HepG2 (cell line): ENCODE measurements around the gene ZFAND2B. TPM values are rescaled to one million over a fixed set of nuclear protein-coding genes. Genes with fewer than 3 reads are reported as not detected.

Experiments used
- ATAC-seq: fragments of 200-7000 bp; cut with Tn5 transposase; 3 replicates; pipeline ENCODE4 v1.9.1; 2020; ENCODE audit warnings: mild to moderate bottlenecking, moderate library complexity
- BruUV-seq: library from RNA; stranded (reverse); fragments of 400-500 nt; replicated peaks from 2 replicates; lab custom pipeline; 2021; lab: Mats Ljungman, UMichigan
- CTCF ChIA-PET: fragments of 300-600 bp; formaldehyde crosslinking; extraction: SDS; loops from one replicate; lab custom pipeline; 2021; ENCODE audit warnings: low total read pairs, inconsistent platforms, low intra/inter-chr PET ratio; lab: Yijun Ruan, JAX
- POLR2A ChIA-PET: fragments of 350-600 bp; sonication (Branson Sonifier 250); formaldehyde crosslinking; loops from one replicate; lab custom pipeline; 2020; ENCODE audit warnings: antibody characterized with exemption, inconsistent platforms; lab: Yijun Ruan, JAX
- DNase-seq: peaks from one replicate; pipeline ENCODE4 v3.0.0-alpha.2; 2015; ENCODE audit warnings: low spot score
- FAIRE-seq: peaks from 3 replicates; lab custom pipeline; 2011; peaks lifted over from hg19 to GRCh38; lab: Jason Lieb, UNC
- H2AFZ ChIP-seq: one replicate; pipeline ENCODE4 v1.6.1; 2011; ENCODE audit warnings: low read length, inconsistent platforms
- H3K27ac ChIP-seq: fragments of 300-600 bp; 3 replicates; pipeline ENCODE4 v1.8.0; 2011; ENCODE audit warnings: mixed run types, mild to moderate bottlenecking, mixed read lengths, low read length, inconsistent platforms; ENCODE audit not compliant: insufficient read depth; ENCODE audit errors: extremely low read length
- H3K27me3 ChIP-seq, 2 experiments: fragments of 200-600 bp in 1 of 2; 2 replicates in 1 of 2; 3 replicates in 1 of 2; pipeline versions ENCODE4 v1.6.0 to v1.8.0; 2011; ENCODE audit warnings: low read length in 2 of 2, mild to moderate bottlenecking in 2 of 2, moderate library complexity in 2 of 2, inconsistent platforms in 1 of 2; ENCODE audit not compliant: insufficient read depth in 2 of 2, control insufficient read depth in 1 of 2
- H3K36me3 ChIP-seq, 2 experiments: fragments of 200-600 bp in 1 of 2; replicated peaks in 1 of 2; 2 replicates in 1 of 2; 3 replicates in 1 of 2; pipeline versions ENCODE4 v1.5.1 to v1.8.0; 2011; ENCODE audit warnings: low read length in 2 of 2, inconsistent platforms in 1 of 2; ENCODE audit not compliant: insufficient read depth in 2 of 2, control insufficient read depth in 1 of 2
- H3K4me1 ChIP-seq: 2 replicates; pipeline ENCODE4 v1.5.1; 2012; ENCODE audit warnings: low read length, inconsistent platforms; ENCODE audit not compliant: insufficient read depth
- H3K4me2 ChIP-seq: 2 replicates; pipeline ENCODE4 v1.6.0; 2011; ENCODE audit warnings: low read depth, low read length, inconsistent platforms
- H3K4me3 ChIP-seq, 3 experiments: fragments of 200-600 bp in 1 of 3; sonication (generic), shearing (Covaris generic) in 1 of 3; replicated peaks in 1 of 3; 2 replicates each; pipeline ENCODE4 v1.5.1; 2011 to 2016; ENCODE audit warnings: low read length in 3 of 3, inconsistent platforms in 2 of 3, low read depth in 2 of 3, mild to moderate bottlenecking in 2 of 3, control low read depth in 1 of 3, mixed read lengths in 1 of 3; ENCODE audit not compliant: insufficient read depth in 1 of 3
- H3K79me2 ChIP-seq: one replicate; pipeline ENCODE4 v1.6.1; 2011; ENCODE audit warnings: low read length, inconsistent platforms; ENCODE audit not compliant: insufficient read depth
- H3K9ac ChIP-seq: 2 replicates; pipeline ENCODE4 v1.6.0; 2011; ENCODE audit warnings: mild to moderate bottlenecking, low read depth, low read length, inconsistent platforms; ENCODE audit not compliant: insufficient read depth
- H3K9me3 ChIP-seq: 2 replicates; pipeline ENCODE4 v1.5.1; 2012; ENCODE audit warnings: mild to moderate bottlenecking, low read length
- H4K20me1 ChIP-seq: 2 replicates; pipeline ENCODE4 v1.6.0; 2011; ENCODE audit warnings: inconsistent platforms, mild to moderate bottlenecking, low read length, moderate library complexity; ENCODE audit not compliant: insufficient read depth
- JDP2 ChIP-seq: sonication (generic); formaldehyde crosslinking; IDR thresholded peaks from 2 replicates; pipeline ENCODE4 v1.8.1; 2022; ENCODE audit warnings: missing genetic modification reagents, borderline replicate concordance
- KMT2A ChIP-seq: sonication (generic); formaldehyde crosslinking; IDR thresholded peaks from 2 replicates; pipeline ENCODE4 v1.4.0; 2020; ENCODE audit warnings: missing genetic modification reagents
- NRL ChIP-seq: sonication (generic); formaldehyde crosslinking; IDR thresholded peaks from 2 replicates; pipeline ENCODE4 v1.5.0; 2020; ENCODE audit warnings: missing genetic modification reagents, mild to moderate bottlenecking, moderate library complexity, borderline replicate concordance
- POLR2AphosphoS5 ChIP-seq: IDR thresholded peaks from 2 replicates; pipeline ENCODE4 v1.6.1; 2012; ENCODE audit warnings: low read depth, low read length
- RBM22 ChIP-seq: fragments of 200-400 bp; formaldehyde crosslinking; optimal IDR thresholded peaks from 2 replicates; pipeline ENCODE3; 2017; ENCODE audit warnings: mild to moderate bottlenecking, low read length, moderate library complexity
- ZBTB38 ChIP-seq: sonication (generic); formaldehyde crosslinking; IDR thresholded peaks from 2 replicates; pipeline ENCODE4 v1.5.1; 2020; ENCODE audit warnings: mild to moderate bottlenecking, missing genetic modification reagents
- ZFY ChIP-seq: sonication (generic); formaldehyde crosslinking; IDR thresholded peaks from 2 replicates; pipeline ENCODE4 v1.4.0; 2020; ENCODE audit warnings: missing genetic modification reagents
- ZNF17 ChIP-seq: sonication (generic); formaldehyde crosslinking; IDR thresholded peaks from 2 replicates; pipeline ENCODE4 v1.5.0; 2020; ENCODE audit warnings: mild to moderate bottlenecking, missing genetic modification reagents
- ZNF205 ChIP-seq: IDR thresholded peaks from 2 replicates; pipeline ENCODE4 v1.6.1; 2018; ENCODE audit warnings: missing biosample characterization, missing genetic modification reagents
- ZNF225 ChIP-seq: sonication (generic); formaldehyde crosslinking; IDR thresholded peaks from 2 replicates; pipeline ENCODE4 v1.4.0; 2020; ENCODE audit warnings: mild to moderate bottlenecking, missing genetic modification reagents
- ZNF333 ChIP-seq: sonication (generic); formaldehyde crosslinking; IDR thresholded peaks from 2 replicates; pipeline ENCODE4 v1.4.0; 2020; ENCODE audit warnings: mild to moderate bottlenecking, missing genetic modification reagents, borderline replicate concordance
- ZNF460 ChIP-seq: sonication (generic); formaldehyde crosslinking; IDR thresholded peaks from 2 replicates; pipeline ENCODE4 v1.5.1; 2020; ENCODE audit warnings: missing genetic modification reagents, mild to moderate bottlenecking, borderline replicate concordance
- ZSCAN21 ChIP-seq: sonication (generic); formaldehyde crosslinking; IDR thresholded peaks from 2 replicates; pipeline ENCODE4 v1.8.0; 2022; ENCODE audit warnings: mild to moderate bottlenecking, missing genetic modification reagents, moderate library complexity, borderline replicate concordance
- WGBS: methylation state at CpG from one replicate; pipeline ENCODE4 v1.1.6; 2017; ENCODE audit warnings: low lambda C conversion rate; 5-methylcytosine and 5-hydroxymethylcytosine counted together
- in situ Hi-C: cut with HindIII; loops from 2 replicates; pipeline ENCODE4 v1.10.0; 2017; ENCODE audit warnings: low pct_unique_long_range_greater_than_20kb; ENCODE audit not compliant: extremely low pct_ligation_motif_present
- intact Hi-C: fragments of 100-400 bp; cut with micrococcal nuclease; formaldehyde crosslinking; loops from one replicate; pipeline ENCODE4 v1.10.0; 2022; ENCODE audit not compliant: unreplicated experiment
- polyA plus RNA-seq, 8 experiments: library from polyadenylated mRNA; depleted of rRNA in 3 of 8; stranded (reverse) in 7 of 8; unstranded in 1 of 8; fragments of >200 nt; fragmentation: Illumina TruSeq in 4 of 8; extraction: Trizol in 4 of 8; gene quantifications; 2 replicates each; pipeline versions ENCODE4 v1.2.1 to v1.2.3, GENCODE V29; 2011 to 2016; ENCODE audit warnings: low read depth in 4 of 8, missing spikeins in 1 of 8, mixed read lengths in 1 of 8; ENCODE audit not compliant: insufficient read depth in 1 of 8
- total RNA-seq, 5 experiments: library from RNA; depleted of rRNA; stranded (reverse); fragments of >200 nt; fragmentation: Illumina TruSeq; extraction: Trizol; gene quantifications; 2 replicates each; pipeline ENCODE4 v1.2.3, GENCODE V29; 2016; ENCODE audit warnings: low read depth in 1 of 5
- TF ChIP-seq, protein P1 (sequence below): sonication (generic); formaldehyde crosslinking; IDR thresholded peaks from 2 replicates; pipeline ENCODE4 v1.5.1; 2020; ENCODE audit warnings: missing genetic modification reagents, mild to moderate bottlenecking, borderline replicate concordance
- TF ChIP-seq, protein P2 (sequence below): sonication (generic); formaldehyde crosslinking; IDR thresholded peaks from 2 replicates; pipeline ENCODE4 v1.5.1; 2020; ENCODE audit warnings: mild to moderate bottlenecking, missing genetic modification reagents, moderate library complexity
- TF ChIP-seq, protein P3 (sequence below): sonication (generic); formaldehyde crosslinking; IDR thresholded peaks from 2 replicates; pipeline ENCODE4 v1.8.0; 2022; ENCODE audit warnings: mild to moderate bottlenecking, missing genetic modification reagents, borderline replicate concordance

The ZFAND2B gene
- total and polyA plus RNA-seq, 2 of the 13 experiments (the other 11 are each of a cell fraction or from before 2014, with no cell fraction given) = 53.3 to 115 TPM

DNA sequence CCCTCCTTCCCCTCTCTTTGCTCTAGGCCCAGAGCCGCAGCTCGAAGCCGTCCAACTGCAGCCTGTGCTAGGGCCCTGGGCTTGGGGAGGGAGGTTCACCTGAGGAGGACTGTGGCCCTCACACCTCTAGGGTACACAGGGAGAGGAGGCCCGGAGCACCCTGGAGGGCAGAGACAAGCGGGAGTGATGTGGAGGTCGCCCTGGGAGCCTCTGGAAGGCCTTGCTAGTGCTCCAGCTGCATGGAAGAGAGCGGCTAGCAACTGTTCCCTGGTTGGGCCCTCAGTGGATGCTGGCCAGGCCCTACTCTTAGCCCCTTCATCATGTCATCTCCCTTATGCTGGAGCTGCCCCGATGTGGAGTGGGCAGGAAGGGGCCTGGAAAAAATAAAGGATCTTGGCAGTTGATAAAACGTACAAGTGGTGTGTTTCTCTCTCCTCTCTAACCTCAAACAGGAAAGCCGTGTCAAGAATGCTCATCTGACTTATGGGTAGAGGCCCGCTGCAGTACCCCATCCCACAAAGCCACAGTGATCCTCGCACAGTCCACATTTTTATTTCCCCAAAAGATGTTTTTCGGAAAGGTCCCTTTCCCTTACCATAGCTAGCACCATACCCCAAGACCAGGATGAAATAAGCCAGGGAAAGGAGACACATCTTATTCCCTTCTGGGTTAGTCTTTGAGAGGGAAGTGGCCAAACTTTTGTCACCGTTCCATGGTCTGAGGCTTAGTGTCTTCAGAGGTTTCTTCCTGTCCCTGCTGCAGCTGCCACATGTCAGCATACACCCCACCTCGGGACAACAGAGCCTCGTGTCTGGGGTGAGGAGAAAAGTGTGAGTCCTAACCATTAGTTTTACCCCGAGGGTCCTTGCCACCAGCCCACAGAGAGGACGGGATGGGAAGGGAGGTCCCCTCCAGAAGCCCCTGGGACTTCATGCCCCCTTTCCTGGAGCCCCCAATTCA is 2.9 kb downstream of the ZFAND2B start:
- POLR2A ChIA-PET = interaction anchor here (1.3 to 5.6 kb wide), 11 partner anchors 8 to 69 kb away, joined by 3 to 227 read pairs (median 29); partner anchors contain the start of genes ABCB6, ANKZF1, ATG9A and CNPPD1
- CTCF ChIA-PET = interaction anchor here (2.2 to 2.6 kb wide), 2 partner anchors 38 kb away, joined by 8 to 17 read pairs; no protein-coding TSS in a partner anchor
- peak overlapping the region; percentile 95 for H3K27ac ChIP-seq
- H2AFZ ChIP-seq = no peak overlapping the region
- H4K20me1 ChIP-seq = no peaks in the 10 kb centered on the region
- peaks cover 28 to 46% of the 10 kb centered on the region in 2 experiments for H3K36me3 ChIP-seq
- H3K79me2 ChIP-seq = peaks cover 6% of the 10 kb centered on the region
- no peak for DNase-seq
- no peaks in the 10 kb centered on the region for H3K9me3 ChIP-seq
- H3K27me3 ChIP-seq = no peaks in the 10 kb centered on the region; a peak in 1 of 5 replicates
- H3K9ac ChIP-seq = peak overlapping the region; percentile 77
- peaks cover 60% of the 10 kb centered on the region for H3K4me1 ChIP-seq
- BruUV-seq = no TSS peak
- 93% methylated on average over 18 of the region's 18 CpGs for whole genome bisulfite sequencing
- peak overlapping the region; percentile 100 for H3K4me2 ChIP-seq
- no peak for FAIRE-seq
- no peak for ATAC-seq
- intact Hi-C loops (no loop called here), in situ Hi-C loops (loop anchor here (5.0 kb wide), 1 partner anchor 37 kb away; the partner anchor contains the start of gene SLC23A3)
- H3K4me3 ChIP-seq = peak overlapping the region in 1 of 3 experiments; percentile 86; a peak in 1 of 6 replicates
- no peak for TF ChIP-seq ZNF460 (CRISPR knock-in tag)
- peak; percentile 32 for TF ChIP-seq RBM22
- TF ChIP-seq, protein P1, sequence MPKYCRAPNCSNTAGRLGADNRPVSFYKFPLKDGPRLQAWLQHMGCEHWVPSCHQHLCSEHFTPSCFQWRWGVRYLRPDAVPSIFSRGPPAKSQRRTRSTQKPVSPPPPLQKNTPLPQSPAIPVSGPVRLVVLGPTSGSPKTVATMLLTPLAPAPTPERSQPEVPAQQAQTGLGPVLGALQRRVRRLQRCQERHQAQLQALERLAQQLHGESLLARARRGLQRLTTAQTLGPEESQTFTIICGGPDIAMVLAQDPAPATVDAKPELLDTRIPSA (CRISPR knock-in tag) = 0 out of 2 replicates have a peak, but pooled peaks have one; percentile 30
- TF ChIP-seq ZNF205 = no peak
- TF ChIP-seq ZBTB38 (CRISPR knock-in tag) = peak; percentile 52; the same call in 1 of the 2 replicates
- TF ChIP-seq, protein P2, sequence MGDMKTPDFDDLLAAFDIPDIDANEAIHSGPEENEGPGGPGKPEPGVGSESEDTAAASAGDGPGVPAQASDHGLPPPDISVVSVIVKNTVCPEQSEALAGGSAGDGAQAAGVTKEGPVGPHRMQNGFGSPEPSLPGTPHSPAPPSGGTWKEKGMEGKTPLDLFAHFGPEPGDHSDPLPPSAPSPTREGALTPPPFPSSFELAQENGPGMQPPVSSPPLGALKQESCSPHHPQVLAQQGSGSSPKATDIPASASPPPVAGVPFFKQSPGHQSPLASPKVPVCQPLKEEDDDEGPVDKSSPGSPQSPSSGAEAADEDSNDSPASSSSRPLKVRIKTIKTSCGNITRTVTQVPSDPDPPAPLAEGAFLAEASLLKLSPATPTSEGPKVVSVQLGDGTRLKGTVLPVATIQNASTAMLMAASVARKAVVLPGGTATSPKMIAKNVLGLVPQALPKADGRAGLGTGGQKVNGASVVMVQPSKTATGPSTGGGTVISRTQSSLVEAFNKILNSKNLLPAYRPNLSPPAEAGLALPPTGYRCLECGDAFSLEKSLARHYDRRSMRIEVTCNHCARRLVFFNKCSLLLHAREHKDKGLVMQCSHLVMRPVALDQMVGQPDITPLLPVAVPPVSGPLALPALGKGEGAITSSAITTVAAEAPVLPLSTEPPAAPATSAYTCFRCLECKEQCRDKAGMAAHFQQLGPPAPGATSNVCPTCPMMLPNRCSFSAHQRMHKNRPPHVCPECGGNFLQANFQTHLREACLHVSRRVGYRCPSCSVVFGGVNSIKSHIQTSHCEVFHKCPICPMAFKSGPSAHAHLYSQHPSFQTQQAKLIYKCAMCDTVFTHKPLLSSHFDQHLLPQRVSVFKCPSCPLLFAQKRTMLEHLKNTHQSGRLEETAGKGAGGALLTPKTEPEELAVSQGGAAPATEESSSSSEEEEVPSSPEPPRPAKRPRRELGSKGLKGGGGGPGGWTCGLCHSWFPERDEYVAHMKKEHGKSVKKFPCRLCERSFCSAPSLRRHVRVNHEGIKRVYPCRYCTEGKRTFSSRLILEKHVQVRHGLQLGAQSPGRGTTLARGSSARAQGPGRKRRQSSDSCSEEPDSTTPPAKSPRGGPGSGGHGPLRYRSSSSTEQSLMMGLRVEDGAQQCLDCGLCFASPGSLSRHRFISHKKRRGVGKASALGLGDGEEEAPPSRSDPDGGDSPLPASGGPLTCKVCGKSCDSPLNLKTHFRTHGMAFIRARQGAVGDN (CRISPR knock-in tag) = peak; percentile 66
- TF ChIP-seq ZFY (CRISPR knock-in tag) = peak; percentile 36
- TF ChIP-seq NRL (CRISPR knock-in tag) = 0 out of 2 replicates have a peak, but pooled peaks have one; percentile 64
- 0 out of 2 replicates have a peak, but pooled peaks have one; percentile 41 for TF ChIP-seq ZNF17 (CRISPR knock-in tag)
- 0 out of 2 replicates have a peak, but pooled peaks have one; percentile 74 for TF ChIP-seq ZNF225 (CRISPR knock-in tag)
- no peak for TF ChIP-seq JDP2
- peak; percentile 2; the same call in 1 of the 2 replicates for TF ChIP-seq ZSCAN21
- peak; percentile 32 for TF ChIP-seq POLR2AphosphoS5
- TF ChIP-seq, protein P3, sequence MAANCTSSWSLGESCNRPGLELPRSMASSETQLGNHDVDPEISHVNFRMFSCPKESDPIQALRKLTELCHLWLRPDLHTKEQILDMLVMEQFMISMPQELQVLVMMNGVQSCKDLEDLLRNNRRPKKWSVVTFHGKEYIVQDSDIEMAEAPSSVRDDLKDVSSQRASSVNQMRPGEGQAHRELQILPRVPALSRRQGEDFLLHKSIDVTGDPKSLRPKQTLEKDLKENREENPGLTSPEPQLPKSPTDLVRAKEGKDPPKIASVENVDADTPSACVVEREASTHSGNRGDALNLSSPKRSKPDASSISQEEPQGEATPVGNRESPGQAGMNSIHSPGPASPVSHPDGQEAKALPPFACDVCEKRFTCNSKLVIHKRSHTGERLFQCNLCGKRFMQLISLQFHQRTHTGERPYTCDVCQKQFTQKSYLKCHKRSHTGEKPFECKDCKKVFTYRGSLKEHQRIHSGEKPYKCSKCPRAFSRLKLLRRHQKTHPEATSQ = no peak
- no peak for TF ChIP-seq ZNF333 (CRISPR knock-in tag)
- TF ChIP-seq KMT2A = no peak
